Thoracic aorta (tissue), 2 donors: ENCODE data around the gene VMP1. TPM values are rescaled to one million over a fixed set of nuclear protein-coding genes. Genes with fewer than 3 reads are reported as not detected.

Source experiments
- ATAC-seq: fragments of 150-250 bp; one replicate; pipeline ENCODE4 v1.8.0; 2017; ENCODE audit warnings: low read depth; ENCODE audit not compliant: insufficient number of reproducible peaks, low FRiP score
- DNase-seq: peaks from one replicate; pipeline ENCODE4 v3.0.0-alpha.2; 2020; ENCODE audit warnings: low spot score
- H3K27ac ChIP-seq, 2 donors: fragments of 200-600 bp; sonication (generic); 1 replicate in 1 of 2; 2 replicates in 1 of 2; pipeline ENCODE4 v1.5.1; 2016; ENCODE audit warnings: mild to moderate bottlenecking in 2 of 2, moderate library complexity in 2 of 2
- H3K27me3 ChIP-seq: fragments of 200-600 bp; sonication (generic); replicated peaks from 2 replicates; pipeline ENCODE4 v1.6.0; 2016; ENCODE audit warnings: mild to moderate bottlenecking; ENCODE audit not compliant: insufficient read depth
- H3K36me3 ChIP-seq: fragments of 200-600 bp; sonication (generic); one replicate; pipeline ENCODE4 v1.5.1; 2016
- H3K4me1 ChIP-seq, 2 donors: fragments of 200-600 bp; sonication (generic); 1 replicate in 1 of 2; 2 replicates in 1 of 2; pipeline versions ENCODE4 v1.5.1 to v1.6.0; 2016; ENCODE audit warnings: low read depth in 2 of 2, mild to moderate bottlenecking in 1 of 2; ENCODE audit not compliant: control insufficient read depth in 1 of 2
- H3K4me3 ChIP-seq: fragments of 200-600 bp; sonication (generic); 2 replicates; pipeline ENCODE4 v1.5.1; 2016; ENCODE audit warnings: mild to moderate bottlenecking
- H3K9me3 ChIP-seq: fragments of 200-600 bp; sonication (generic); 2 replicates; pipeline ENCODE4 v1.5.1; 2016
- CTCF ChIP-seq: fragments of 200-600 bp; sonication (generic); IDR thresholded peaks from one replicate; pipeline ENCODE4 v1.5.1; 2019; ENCODE audit warnings: antibody characterized with exemption
- total RNA-seq, 2 donors: library from RNA; depleted of rRNA; stranded (reverse); fragments of >200 nt; gene quantifications; one replicate each; pipeline versions ENCODE4 v1.1.0 to v1.2.3, GENCODE V29; 2016

The VMP1 gene
- total RNA-seq, result 100 to 1,000 TPM; 183 to 728 TPM

- Histone ChIP-seq H3K9me3 (no peaks in the 10 kb centered on the region), H3K4me3 (peak within 1 kb of the TSS; percentile 88), H3K4me1 (peaks cover 12 to 30% of the 10 kb centered on the region in 2 donors), H3K27ac (peak within 1 kb of the TSS; percentile 93), H3K27me3 (no peaks in the 10 kb centered on the region), H3K36me3 (no peaks in the 10 kb centered on the region)
- DNase-seq (peak; percentile 95), ATAC-seq (peak; percentile 100)
- TF ChIP-seq CTCF, result no peak
These were observed at the start of gene VMP1, which contains the start of gene PTRH2 for GRCh38 chr17:59707149-59707970. Gene VMP1 (plus strand): TSS chr17:59707654. CDS start chr17:59731447, 23,793 bp downstream. Gene PTRH2 (minus strand): TSS chr17:59707430. CDS start chr17:59697978, 9,452 bp downstream.

GRCh38 chr17:59666235-59666634 lies 41.2 kb upstream of the VMP1 start:
- ATAC-seq, result no peak
- peaks cover 38% of the 10 kb centered on the region for H3K36me3 ChIP-seq
- H3K4me1 ChIP-seq, result peaks cover 19 to 23% of the 10 kb centered on the region in 2 donors
- H3K9me3 ChIP-seq, result no peaks in the 10 kb centered on the region
- no peak overlapping the region for H3K27ac ChIP-seq
- no peaks in the 10 kb centered on the region for H3K27me3 ChIP-seq
- DNase-seq, result no peak
- no peak overlapping the region for H3K4me3 ChIP-seq
- no peak for TF ChIP-seq CTCF

- TF ChIP-seq CTCF, result no peak
- DNase-seq (no peak), ATAC-seq (peak; percentile 70)
- Histone ChIP-seq H3K27me3 (no peaks in the 10 kb centered on the region), H3K4me3 (peak overlapping the region; percentile 3), H3K4me1 (peaks cover 19 to 23% of the 10 kb centered on the region in 2 donors), H3K9me3 (no peaks in the 10 kb centered on the region), H3K36me3 (peaks cover 23% of the 10 kb centered on the region), H3K27ac (peak overlapping the region; percentile 31 to 82)
These were observed 38.6 kb upstream of the VMP1 start for GRCh38 chr17:59668816-59669215.

- peak overlapping the region; percentile 31 to 82 for H3K27ac ChIP-seq
These were observed 38.0 kb upstream of the VMP1 start for GRCh38 chr17:59669411-59669810.

More at GRCh38 chr17:59669411-59669810, 38.0 kb upstream of the VMP1 start:
- Histone ChIP-seq H3K9me3 (no peaks in the 10 kb centered on the region), H3K27me3 (no peaks in the 10 kb centered on the region), H3K4me3 (no peak overlapping the region), H3K36me3 (peaks cover 24% of the 10 kb centered on the region), H3K4me1 (peaks cover 19 to 23% of the 10 kb centered on the region in 2 donors)
- no peak for DNase-seq
- no peak for ATAC-seq
- TF ChIP-seq CTCF, result no peak
